Kidney epithelial cell (primary cell): ENCODE data around the gene CELF5. TPM values are rescaled to one million over a fixed set of nuclear protein-coding genes. Genes with fewer than 3 reads are reported as not detected.

ENCODE experiments used
- DNase-seq: peaks from one replicate; pipeline ENCODE4 v3.0.0-alpha.2; 2010; ENCODE audit warnings: low read depth
- H3K27me3 ChIP-seq: 2 replicates; pipeline ENCODE4 v1.6.0; 2011; ENCODE audit warnings: low read length; ENCODE audit not compliant: control insufficient read depth, insufficient read depth
- H3K36me3 ChIP-seq: 2 replicates; pipeline ENCODE4 v1.5.1; 2011; ENCODE audit warnings: low read length; ENCODE audit not compliant: control insufficient read depth, insufficient read depth
- H3K4me3 ChIP-seq: 2 replicates; pipeline ENCODE4 v1.5.1; 2011; ENCODE audit warnings: low read depth, mild to moderate bottlenecking, control low read depth, low read length
- CTCF ChIP-seq: IDR thresholded peaks from 2 replicates; pipeline ENCODE4 v1.5.1; 2011; ENCODE audit warnings: mild to moderate bottlenecking, moderate library complexity, low read length, control low read depth, inconsistent platforms; ENCODE audit not compliant: insufficient read depth, poor library complexity, severe bottlenecking
- total RNA-seq: library from RNA; depleted of rRNA; stranded (reverse); fragments of >200 nt; gene quantifications from 2 replicates; pipeline ENCODE4 v1.2.3, GENCODE V29; 2015

CELF5 gene
- total RNA-seq, 1 donor from 2014 or later, result 0.17 TPM

- DNase-seq, result no peak
- Histone ChIP-seq H3K4me3 (no peak overlapping the region), H3K36me3 (no peaks in the 10 kb centered on the region), H3K27me3 (peaks cover 2% of the 10 kb centered on the region)
- no peak for TF ChIP-seq CTCF
Measured at GRCh38 chr19:3344608-3345598, 120.4 kb downstream of the CELF5 start.

DNA sequence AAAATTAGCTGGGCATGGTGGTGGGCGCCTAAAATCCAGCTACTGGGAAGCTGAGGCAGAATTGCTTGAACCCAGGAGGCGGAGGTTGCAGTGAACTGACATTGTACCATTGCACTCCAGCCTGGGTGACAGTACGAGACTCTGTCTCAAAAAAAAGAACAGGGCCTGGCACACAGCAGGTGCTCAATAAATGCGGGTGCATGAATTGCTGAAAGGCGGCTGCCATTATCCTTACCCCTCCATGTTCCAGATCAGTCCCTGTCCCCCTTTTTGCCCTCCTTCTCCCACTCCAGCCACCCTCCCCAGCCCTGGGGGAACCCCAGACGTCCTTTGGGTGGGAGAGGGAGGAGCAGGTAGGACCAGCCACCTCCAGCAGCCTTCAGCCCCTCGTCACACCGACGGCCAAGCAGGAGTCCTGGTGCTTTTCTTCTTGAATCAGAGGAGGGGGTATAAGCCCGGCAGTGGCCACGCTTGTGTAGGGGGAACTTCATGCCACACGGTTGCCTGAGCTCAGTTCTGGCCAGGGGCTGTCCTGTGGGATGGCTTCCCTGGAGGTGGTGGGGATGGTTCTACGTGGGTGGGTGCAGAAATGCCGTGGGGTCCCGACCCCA, 121.5 kb downstream of the CELF5 start:
- Histone ChIP-seq H3K36me3 (no peaks in the 10 kb centered on the region), H3K27me3 (peaks cover 2% of the 10 kb centered on the region), H3K4me3 (no peak overlapping the region)
- TF ChIP-seq CTCF, result no peak
- no peak for DNase-seq

Other genes with a start within 250 kb of the CELF5 start
- gene TLE6, start 247.1 kb upstream of the CELF5 start, total RNA-seq, result 0.50 and 2.2 TPM in 2 replicates
- gene TLE2, start 195.4 kb upstream of the CELF5 start, total RNA-seq, result 9.4 and 23.3 TPM in 2 replicates
- gene TLE5, start 162.2 kb upstream of the CELF5 start, total RNA-seq, result 340 and 353 TPM in 2 replicates
- gene GNA11, start 130.3 kb upstream of the CELF5 start, total RNA-seq, result 59.4 and 78.2 TPM in 2 replicates
- gene GNA15, start 88.6 kb upstream of the CELF5 start, total RNA-seq, result 1.5 and 2.3 TPM in 2 replicates
- not detected in 2 replicates for gene S1PR4, start 45.9 kb upstream of the CELF5 start, total RNA-seq
- 57.0 and 91.7 TPM in 2 replicates for gene NCLN, start 38.7 kb upstream of the CELF5 start, total RNA-seq
- 18.0 and 31.6 TPM in 2 replicates for gene NFIC, start 141.9 kb downstream of the CELF5 start, total RNA-seq